Peyer's patch (tissue), 4 donors: ENCODE measurements around the gene CRADD.

Experiments used
- CTCF ChIP-seq, 6 experiments: fragments of 450-650 bp in 4 of 6; fragments of 200-600 bp in 2 of 6; sonication (generic) in 1 of 6; IDR thresholded peaks; one replicate each; pipeline ENCODE4 v1.5.1; 2017 to 2019; ENCODE audit warnings: antibody characterized with exemption in 6 of 6, mild to moderate bottlenecking in 3 of 6, moderate library complexity in 1 of 6
- POLR2A ChIP-seq, 2 donors: fragments of 450-650 bp; IDR thresholded peaks; one replicate each; pipeline ENCODE4 v1.5.1; 2017; ENCODE audit warnings: antibody characterized with exemption in 2 of 2, mild to moderate bottlenecking in 2 of 2, moderate library complexity in 2 of 2

DNA sequence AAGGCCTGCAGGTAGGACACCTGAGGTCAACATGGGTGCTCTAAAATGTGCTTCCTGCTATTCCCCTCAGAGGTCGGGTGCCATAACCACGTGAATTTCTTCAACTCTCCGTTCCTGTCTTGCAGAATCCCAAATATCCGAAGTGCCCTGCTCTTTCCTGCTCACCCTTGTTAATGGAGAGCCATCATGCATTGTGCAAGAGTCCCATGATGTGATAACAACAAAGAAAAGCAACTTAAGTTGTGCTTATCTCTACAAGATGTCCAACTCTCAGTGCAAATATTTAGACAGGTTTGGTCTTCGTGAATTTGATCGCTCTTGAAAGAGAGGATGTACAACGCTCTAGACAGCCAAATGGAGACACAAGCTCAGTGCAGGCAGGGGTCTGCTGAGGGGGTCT, 260.6 kb downstream of the CRADD start:
- TF ChIP-seq CTCF (IDR thresholded peaks at IDR 0.05), result no peak
- no peak for TF ChIP-seq POLR2A (IDR thresholded peaks at IDR 0.05)
